ENCODE results near the gene FAM181A. TPM values are rescaled to one million over a fixed set of nuclear protein-coding genes. Genes with fewer than 3 reads are reported as not detected.

Gene FAM181A
- total and polyA plus RNA-seq, 12 donors, result not detected

GRCh38 chr14:93901813-93902212, 25.3 kb upstream of the FAM181A start:
- DNase-seq, result no peak
- no peak overlapping the region for H3K4me3 ChIP-seq
- no peaks in the 10 kb centered on the region for H3K36me3 ChIP-seq
- ATAC-seq, result no peak
- WGBS, 2 donors, result 42 to 44% methylated on average over 6 of the region's 6 CpGs
- H3K27ac ChIP-seq, result no peak overlapping the region
- peaks cover 0 to 3% (median 0%) of the 10 kb centered on the region in 9 donors for H3K4me1 ChIP-seq
- TF ChIP-seq CTCF (IDR thresholded peaks at IDR 0.05), result no peak
- H3K27me3 ChIP-seq, result peaks cover 0 to 17% (median 9%) of the 10 kb centered on the region in 7 donors
- no peaks in the 10 kb centered on the region for H3K9me3 ChIP-seq
- intact Hi-C loops (cut with DNase I), result no loop called here

- intact Hi-C loops (cut with DNase I), result no loop called here
- H3K9me3 ChIP-seq, result no peaks in the 10 kb centered on the region
- H3K4me3 ChIP-seq, result no peak overlapping the region
- ATAC-seq (no peak), DNase-seq (no peak)
- no peak for TF ChIP-seq CTCF (IDR thresholded peaks at IDR 0.05)
- H3K27me3 ChIP-seq, result peaks cover 0 to 17% (median 9%) of the 10 kb centered on the region in 7 donors
- H3K27ac ChIP-seq, result no peak overlapping the region
- 77 to 85% methylated on average over 13 of the region's 13 CpGs for WGBS, 2 donors
- no peaks in the 10 kb centered on the region for H3K36me3 ChIP-seq
- H3K4me1 ChIP-seq, result peaks cover 0 to 3% (median 0%) of the 10 kb centered on the region in 9 donors
Measured at GRCh38 chr14:93902619-93903307, 24.4 kb upstream of the FAM181A start.

- Histone ChIP-seq H3K27ac (no peak overlapping the region), H3K4me3 (no peak overlapping the region), H3K9me3 (no peaks in the 10 kb centered on the region), H3K36me3 (no peaks in the 10 kb centered on the region), H3K27me3 (peaks cover 0 to 17% (median 9%) of the 10 kb centered on the region in 7 donors), H3K4me1 (no peaks in the 10 kb centered on the region)
- 47 to 52% methylated on average over 15 of the region's 15 CpGs for WGBS, 2 donors
- intact Hi-C loops (cut with DNase I), result no loop called here
- peak in 7 of 9 donors; percentile 33 to 41 (median 35) for TF ChIP-seq CTCF (IDR thresholded peaks at IDR 0.05)
- DNase-seq, result no peak
- ATAC-seq, result peak in 1 of 8 donors; percentile 26
Measured at GRCh38 chr14:93903342-93904184, 23.6 kb upstream of the FAM181A start.

- ATAC-seq (peak in 1 of 8 donors; percentile 30), DNase-seq (no peak)
- intact Hi-C loops (cut with DNase I), result loop anchor here in 2 of 10 donors (5.0 kb wide), 2 partner anchors 248 to 253 kb away; no protein-coding TSS in a partner anchor
- no peak overlapping the region for H3K27ac ChIP-seq
- H3K36me3 ChIP-seq, result no peaks in the 10 kb centered on the region
- H3K4me3 ChIP-seq, result no peak overlapping the region
- no peak for TF ChIP-seq CTCF (IDR thresholded peaks at IDR 0.05)
- H3K4me1 ChIP-seq, result no peaks in the 10 kb centered on the region
- peaks cover 0 to 17% (median 10%) of the 10 kb centered on the region in 7 donors for H3K27me3 ChIP-seq
- H3K9me3 ChIP-seq, result no peaks in the 10 kb centered on the region
- WGBS, 2 donors, result 71% methylated on average over 4 of the region's 4 CpGs
Measured at GRCh38 chr14:93905623-93906022, 21.5 kb upstream of the FAM181A start.

All from heart right ventricle (tissue), 16 donors.